ENCODE measurements around the gene HSD17B11.

GRCh38 chr4:87345139-87345538, 45.8 kb downstream of the HSD17B11 start:
- TF ChIP-seq POLR2A (IDR thresholded peaks at IDR 0.05) (no peak), CTCF (IDR thresholded peaks at IDR 0.05) (no peak)
